ENCODE results near the gene OR4D1.
A peak's percentile ranks its signal among the peaks of the same experiment; 100 is the strongest.

The OR4D1 gene

DNA sequence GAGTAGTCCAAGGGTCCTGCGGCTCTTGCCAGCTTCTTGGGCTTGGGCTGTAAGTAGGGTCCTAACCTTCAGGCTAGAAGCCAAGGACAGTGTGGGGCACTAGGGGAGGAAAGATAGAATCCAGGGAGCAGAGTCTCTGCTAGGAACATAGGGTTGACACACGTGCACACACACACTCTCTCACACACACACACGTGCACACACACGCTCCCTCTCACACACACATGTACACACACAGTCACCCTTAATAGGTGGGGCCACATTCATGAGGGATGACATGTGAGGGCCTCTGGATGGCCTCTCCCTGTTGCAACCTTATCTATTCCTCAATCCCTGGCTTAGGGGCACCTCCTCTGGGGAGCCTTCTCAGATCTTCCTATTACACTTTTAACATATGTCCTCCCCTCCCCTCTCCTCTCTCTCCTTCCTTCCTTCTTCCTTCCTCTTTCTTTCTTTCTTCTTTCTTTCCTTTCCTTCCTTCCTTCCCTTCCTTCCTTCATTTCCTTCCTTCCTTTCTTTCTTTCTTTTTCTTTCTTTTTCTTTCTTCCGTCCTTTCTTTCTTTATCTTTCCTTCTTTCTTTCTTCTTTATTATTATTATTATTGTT is 47.4 kb downstream of the OR4D1 start:
- DNase-seq = no peak

DNA sequence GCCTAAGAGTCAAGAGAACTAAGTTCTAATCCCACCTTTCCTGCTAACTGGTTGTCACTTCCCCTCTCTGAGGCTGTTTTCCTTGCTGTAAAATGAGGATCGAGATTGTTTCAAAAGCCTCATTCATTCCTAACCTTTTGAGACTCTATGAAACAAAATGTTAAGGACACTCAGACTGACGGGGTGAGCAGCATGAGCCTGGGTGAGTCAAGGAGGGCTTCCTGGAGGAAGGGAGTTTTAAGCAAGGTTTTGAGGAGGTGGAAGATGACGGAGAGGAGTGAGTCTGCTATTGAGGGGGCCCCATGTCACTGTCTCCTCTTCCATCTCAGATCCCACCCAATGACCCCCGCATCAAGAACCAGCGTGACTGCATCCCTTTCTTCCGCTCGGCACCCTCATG is 48.4 kb downstream of the OR4D1 start:
- DNase-seq = no peak

DNA sequence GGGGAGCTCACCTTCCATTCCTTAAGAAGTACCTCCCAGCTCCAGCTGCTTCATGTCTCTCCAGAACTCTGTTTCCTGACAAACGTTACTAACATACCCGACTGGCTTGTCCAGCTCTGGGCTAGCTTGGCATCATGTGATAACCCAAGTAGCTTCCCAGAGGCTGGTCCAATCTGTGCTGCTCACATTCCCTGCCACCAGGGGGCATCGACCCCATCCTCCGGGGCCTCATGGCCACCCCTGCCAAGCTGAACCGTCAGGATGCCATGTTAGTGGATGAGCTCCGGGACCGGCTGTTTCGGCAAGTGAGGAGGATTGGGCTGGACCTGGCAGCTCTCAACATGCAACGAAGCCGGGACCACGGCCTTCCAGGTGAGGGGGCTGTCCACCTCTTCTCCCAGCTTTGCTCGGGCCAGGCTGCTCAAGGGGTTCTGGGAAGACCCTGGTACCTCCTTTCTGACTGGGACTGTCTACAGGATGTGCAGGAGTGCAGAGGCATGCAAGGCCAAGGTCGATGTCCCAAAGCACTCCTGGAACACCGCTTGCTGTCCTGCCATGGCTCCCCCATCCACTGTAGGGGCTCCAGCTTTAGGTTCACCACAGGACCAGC is 51.9 kb downstream of the OR4D1 start:
- peak; percentile 57 for DNase-seq

DNA sequence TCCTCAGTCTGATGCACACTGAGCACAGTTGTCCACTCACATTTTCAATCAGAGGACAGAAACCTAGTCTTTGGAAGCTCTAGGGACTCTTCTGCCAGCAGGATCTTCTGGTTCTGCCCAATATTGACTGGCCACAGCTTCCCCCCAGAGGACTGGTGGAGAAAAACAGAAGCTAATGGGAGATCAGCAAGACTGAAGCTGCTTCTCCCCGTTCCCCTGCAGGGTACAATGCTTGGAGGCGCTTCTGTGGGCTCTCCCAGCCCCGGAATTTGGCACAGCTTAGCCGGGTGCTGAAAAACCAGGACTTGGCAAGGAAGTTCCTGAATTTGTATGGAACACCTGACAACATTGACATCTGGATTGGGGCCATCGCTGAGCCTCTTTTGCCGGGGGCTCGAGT is 54.7 kb downstream of the OR4D1 start:
- DNase-seq = no peak

DNA sequence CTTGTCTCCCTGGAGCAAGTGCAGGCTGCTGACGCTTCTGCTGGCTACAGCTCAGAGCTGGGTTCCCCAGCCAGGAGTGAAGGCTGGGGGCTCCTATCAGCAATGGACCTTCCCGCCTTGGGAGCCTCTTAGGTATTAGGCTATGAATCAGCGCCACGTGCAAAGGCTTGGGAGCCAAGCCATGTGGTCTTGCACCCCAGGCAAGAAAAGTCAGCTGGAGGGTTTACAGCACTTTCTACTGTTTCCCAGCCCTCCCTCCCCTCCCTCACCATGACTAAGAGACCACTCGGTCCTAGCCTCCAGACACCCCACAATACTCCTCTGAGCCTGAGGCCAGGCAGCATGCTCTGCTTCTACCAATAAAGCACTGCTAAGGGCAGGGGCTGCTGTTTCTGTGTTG is 56.6 kb downstream of the OR4D1 start:
- DNase-seq = no peak

DNA sequence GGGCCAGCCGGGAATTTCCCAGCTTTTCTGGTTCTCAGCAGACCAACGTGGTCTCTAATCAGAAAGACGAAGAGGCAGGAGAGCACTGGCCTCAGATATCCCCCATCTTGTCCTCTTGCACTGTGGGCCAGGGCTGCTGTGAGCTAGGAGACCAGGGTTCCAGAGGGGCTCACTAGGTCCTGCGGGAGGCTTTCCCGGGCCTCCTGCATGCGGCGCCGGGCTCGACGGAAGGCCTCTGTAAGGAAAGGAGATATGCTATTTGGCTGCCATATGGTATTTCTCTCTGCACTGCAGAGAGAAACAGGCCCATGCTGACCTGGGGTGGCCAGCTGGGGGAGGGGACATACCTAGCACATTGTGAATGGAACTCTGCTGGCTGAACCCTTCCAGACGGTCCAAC is 57.8 kb downstream of the OR4D1 start:
- no peak for DNase-seq

DNA sequence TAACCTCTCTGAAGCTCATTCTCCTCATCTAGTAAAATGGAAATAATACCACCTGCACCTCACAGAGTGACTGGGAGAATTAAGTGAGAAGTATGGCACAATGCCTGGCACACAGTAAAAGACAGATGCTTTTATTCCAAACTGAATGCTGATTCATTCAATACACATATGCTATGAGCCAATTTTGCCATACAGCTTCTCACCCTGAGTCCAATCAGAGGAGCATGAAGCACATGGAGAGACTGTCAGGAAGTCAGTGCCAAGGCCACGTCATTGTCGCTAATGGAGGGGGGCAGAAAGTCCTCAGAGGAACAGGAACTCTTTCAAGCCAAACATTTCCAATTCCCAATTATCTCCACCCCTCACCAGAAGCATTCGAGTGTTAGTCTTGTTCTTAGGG is 59.3 kb downstream of the OR4D1 start:
- no peak for DNase-seq

DNA sequence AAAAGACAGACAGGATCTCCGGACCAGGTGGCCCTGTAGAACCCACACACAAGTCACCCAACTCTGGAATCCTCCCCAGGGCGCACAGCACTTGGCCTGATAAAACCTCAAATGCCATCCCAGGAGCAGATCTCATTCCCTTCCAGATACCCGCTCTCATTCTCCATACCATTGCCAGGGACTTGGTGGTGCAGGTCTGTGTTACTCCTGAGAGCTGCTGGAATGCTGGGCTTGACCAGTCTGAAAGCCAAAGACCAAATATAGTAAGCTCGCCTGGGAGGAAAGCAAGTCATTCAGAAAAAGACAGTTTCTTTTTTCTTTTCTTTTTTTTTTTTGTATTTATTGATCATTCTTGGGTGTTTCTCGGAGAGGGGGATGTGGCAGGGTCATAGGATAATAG is 60.2 kb downstream of the OR4D1 start:
- DNase-seq = no peak
